NT2/D1 (cell line): ENCODE data around the gene SH3PXD2A.

Experiments
- SUZ12 ChIP-seq: IDR thresholded peaks from 2 replicates; pipeline ENCODE4 v1.6.1; 2011; ENCODE audit not compliant: insufficient read length, insufficient read depth; ENCODE audit errors: extremely low read depth
- ZNF274 ChIP-seq: IDR thresholded peaks from 2 replicates; pipeline ENCODE4 v1.6.1; 2011; ENCODE audit warnings: mild to moderate bottlenecking, low read depth, low read length

DNA sequence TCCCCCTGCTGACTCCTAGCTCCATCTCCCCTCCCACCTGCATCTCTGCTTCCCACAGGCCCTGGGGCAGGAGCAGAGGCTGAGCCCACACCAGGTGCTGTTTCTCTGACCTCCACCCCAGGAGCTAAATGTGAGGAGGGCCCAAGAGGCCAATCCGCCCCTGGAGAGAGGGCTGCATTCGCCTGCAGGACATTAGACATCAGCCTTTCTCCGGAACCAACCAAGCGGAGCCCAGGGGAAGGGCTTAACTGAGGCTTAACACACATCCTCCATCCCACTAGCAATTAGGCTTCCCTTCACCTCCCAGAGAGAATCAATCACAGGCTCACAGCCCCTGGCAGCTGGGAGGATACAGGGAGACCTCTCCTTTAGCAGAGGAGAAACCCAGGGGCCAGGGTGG is 50.5 kb downstream of the SH3PXD2A start:
- TF ChIP-seq ZNF274 (no peak), SUZ12 (no peak)
